DND-41 (cell line): Measurements from ENCODE around the gene P3R3URF.
A peak's percentile ranks its signal among the peaks of the same experiment; 100 is the strongest.

ENCODE experiments used
- ATAC-seq: fragments of 200-7000 bp; cut with Tn5 transposase; 3 replicates; pipeline ENCODE4 v1.9.1; 2021; ENCODE audit warnings: low read depth; ENCODE audit not compliant: insufficient read depth
- DNase-seq: peaks from one replicate; pipeline ENCODE4 v3.0.0-alpha.2; 2020
- H2AFZ ChIP-seq: 2 replicates; pipeline ENCODE4 v1.6.0; 2012; ENCODE audit warnings: low read depth, low read length
- H3K27ac ChIP-seq: 2 replicates; pipeline ENCODE4 v1.5.1; 2012; ENCODE audit warnings: low read length, inconsistent platforms
- H3K27me3 ChIP-seq: fragments of 200-600 bp; sonication (generic); 2 replicates; pipeline ENCODE4 v1.6.0; 2012; ENCODE audit warnings: low read length, mild to moderate bottlenecking, inconsistent platforms; ENCODE audit not compliant: insufficient read depth, poor library complexity
- H3K36me3 ChIP-seq: 2 replicates; pipeline ENCODE4 v1.5.1; 2012; ENCODE audit warnings: low read length, inconsistent platforms; ENCODE audit not compliant: insufficient read depth
- H3K4me1 ChIP-seq: 2 replicates; pipeline ENCODE4 v1.5.1; 2012; ENCODE audit warnings: mild to moderate bottlenecking, low read length; ENCODE audit not compliant: insufficient read depth
- H3K4me2 ChIP-seq: 2 replicates; pipeline ENCODE4 v1.6.0; 2012; ENCODE audit warnings: mild to moderate bottlenecking, moderate library complexity, low read length, inconsistent platforms; ENCODE audit not compliant: insufficient read depth
- H3K4me3 ChIP-seq, 2 experiments: fragments of 200-600 bp in 1 of 2; shearing (Covaris generic) in 1 of 2; 2 replicates each; pipeline ENCODE4 v1.5.1; 2012 to 2016; ENCODE audit warnings: inconsistent platforms in 2 of 2, low read length in 2 of 2, mild to moderate bottlenecking in 2 of 2, low read depth in 1 of 2, moderate library complexity in 1 of 2
- H3K79me2 ChIP-seq: 2 replicates; pipeline ENCODE4 v1.6.0; 2012; ENCODE audit warnings: low read length, inconsistent platforms; ENCODE audit not compliant: insufficient read depth
- H3K9ac ChIP-seq: 2 replicates; pipeline ENCODE4 v1.6.0; 2012; ENCODE audit warnings: low read depth, mild to moderate bottlenecking, inconsistent platforms, low read length, moderate library complexity
- H3K9me3 ChIP-seq: 2 replicates; pipeline ENCODE4 v1.5.1; 2012; ENCODE audit warnings: low read length, moderate library complexity, mild to moderate bottlenecking, inconsistent platforms; ENCODE audit not compliant: insufficient read depth, severe bottlenecking
- H4K20me1 ChIP-seq: 2 replicates; pipeline ENCODE4 v1.6.0; 2012; ENCODE audit warnings: low read length; ENCODE audit not compliant: insufficient read depth
- CTCF ChIP-seq: IDR thresholded peaks from 2 replicates; pipeline ENCODE4 v1.5.1; 2012; ENCODE audit warnings: borderline replicate concordance, low read length, moderate library complexity, mild to moderate bottlenecking; ENCODE audit not compliant: poor library complexity, severe bottlenecking; ENCODE audit errors: extremely low read depth
- EZH2 ChIP-seq: IDR thresholded peaks from 3 replicates; pipeline ENCODE4 v1.6.1; 2012; ENCODE audit warnings: borderline replicate concordance, low read depth, mild to moderate bottlenecking, moderate library complexity, low read length, inconsistent platforms; ENCODE audit not compliant: severe bottlenecking

Gene P3R3URF

GRCh38 chr1:46203738-46204405, 27.6 kb upstream of the P3R3URF start:
- H4K20me1 ChIP-seq: no peaks in the 10 kb centered on the region
- H3K4me1 ChIP-seq: peaks cover 24% of the 10 kb centered on the region
- peak overlapping the region; percentile 82 for H2AFZ ChIP-seq
- peak overlapping the region; percentile 55 for H3K9ac ChIP-seq
- DNase-seq: no peak
- no peaks in the 10 kb centered on the region for H3K36me3 ChIP-seq
- H3K27me3 ChIP-seq: no peaks in the 10 kb centered on the region
- H3K27ac ChIP-seq: no peak overlapping the region; the same call in 1 of the 2 replicates
- H3K9me3 ChIP-seq: no peaks in the 10 kb centered on the region
- peak overlapping the region; percentile 17 to 58; a peak in 3 of 4 replicates for H3K4me3 ChIP-seq
- no peaks in the 10 kb centered on the region for H3K79me2 ChIP-seq
- ATAC-seq: no peak
- peak overlapping the region; percentile 84 for H3K4me2 ChIP-seq
- no peak for TF ChIP-seq CTCF
- TF ChIP-seq EZH2: no peak

GRCh38 chr1:46199233-46199749, 23.0 kb upstream of the P3R3URF start:
- Histone ChIP-seq H3K79me2 (peaks cover 17% of the 10 kb centered on the region), H3K27ac (no peak overlapping the region; the same call in 1 of the 2 replicates), H3K9me3 (no peaks in the 10 kb centered on the region), H3K4me1 (peaks cover 42% of the 10 kb centered on the region), H2AFZ (peak overlapping the region; percentile 19; the same call in 1 of the 2 replicates), H3K36me3 (peaks cover 28% of the 10 kb centered on the region), H3K9ac (peak overlapping the region; percentile 72), H3K27me3 (no peaks in the 10 kb centered on the region), H4K20me1 (no peaks in the 10 kb centered on the region), H3K4me3 (peak overlapping the region in 1 of 2 experiments; percentile 100; a peak in 2 of 4 replicates), H3K4me2 (peak overlapping the region; percentile 100)
- ATAC-seq: no peak
- TF ChIP-seq CTCF (no peak), EZH2 (no peak)
- DNase-seq: no peak

- Histone ChIP-seq H3K27ac (peak within 1 kb of the TSS; percentile 95), H2AFZ (peak within 1 kb of the TSS; percentile 100), H3K79me2 (peaks cover 17% of the 10 kb centered on the region), H3K4me1 (peaks cover 37% of the 10 kb centered on the region), H3K27me3 (no peaks in the 10 kb centered on the region), H3K4me2 (peak within 1 kb of the TSS; percentile 100), H3K9me3 (no peaks in the 10 kb centered on the region), H3K4me3 (peak within 1 kb of the TSS; percentile 87 to 100; a peak in 3 of 4 replicates), H3K9ac (peak within 1 kb of the TSS; percentile 72), H3K36me3 (peaks cover 39% of the 10 kb centered on the region), H4K20me1 (no peaks in the 10 kb centered on the region)
- TF ChIP-seq EZH2: no peak
- peak; percentile 42 for TF ChIP-seq CTCF
- DNase-seq (peak; percentile 79), ATAC-seq (peak; percentile 85)
Observed at GRCh38 chr1:46197964-46198811, 21.9 kb upstream of the P3R3URF start, which contains the start of gene POMGNT1. Gene POMGNT1, minus strand, starts transcription at chr1:46198434. Its CDS starts 613 bp downstream, at chr1:46197821.
